Sigmoid colon (tissue), 7 donors: ENCODE results near the gene PTPRT. TPM values are rescaled to one million over a fixed set of nuclear protein-coding genes. Genes with fewer than 3 reads are reported as not detected.

Experiments
- DNase-seq: peaks from one replicate; pipeline ENCODE4 v3.0.0-alpha.2; 2019
- H3K27ac ChIP-seq, 4 donors: fragments of 200-600 bp; sonication (generic); one replicate each; pipeline ENCODE4 v1.5.1; 2016 to 2019; ENCODE audit warnings: mild to moderate bottlenecking in 1 of 4
- H3K27me3 ChIP-seq, 3 donors: fragments of 200-600 bp; sonication (generic); one replicate each; pipeline ENCODE4 v1.5.1; 2019; ENCODE audit warnings: mild to moderate bottlenecking in 1 of 3
- H3K36me3 ChIP-seq, 4 donors: fragments of 200-600 bp; sonication (generic); one replicate each; pipeline ENCODE4 v1.5.1; 2016 to 2019
- H3K4me1 ChIP-seq, 4 donors: fragments of 200-600 bp; sonication (generic); one replicate each; pipeline ENCODE4 v1.5.1; 2017 to 2019
- H3K4me3 ChIP-seq, 4 donors: fragments of 200-600 bp; sonication (generic); one replicate each; pipeline ENCODE4 v1.5.1; 2017 to 2019; ENCODE audit warnings: mild to moderate bottlenecking in 2 of 4, moderate library complexity in 1 of 4
- H3K9me3 ChIP-seq, 4 donors: fragments of 200-600 bp in 3 of 4; sonication (generic) in 3 of 4; one replicate each; pipeline versions ENCODE4 v1.5.1 to v1.6.1; 2013 to 2019
- CTCF ChIP-seq, 4 experiments: fragments of 450-650 bp in 3 of 4; fragments of 200-600 bp in 1 of 4; IDR thresholded peaks; one replicate each; pipeline ENCODE4 v1.5.1; 2016 to 2019; ENCODE audit warnings: antibody characterized with exemption in 4 of 4, mild to moderate bottlenecking in 3 of 4, moderate library complexity in 2 of 4
- EP300 ChIP-seq, 4 donors: sonication (generic); formaldehyde crosslinking; IDR thresholded peaks; one replicate each; pipeline ENCODE4 v1.6.1; 2017; ENCODE audit warnings: antibody characterized with exemption in 4 of 4
- POLR2A ChIP-seq, 2 donors: fragments of 450-650 bp; IDR thresholded peaks; one replicate each; pipeline ENCODE4 v1.6.1; 2016; ENCODE audit warnings: antibody characterized with exemption in 2 of 2, mild to moderate bottlenecking in 2 of 2, moderate library complexity in 2 of 2
- POLR2AphosphoS5 ChIP-seq, 4 donors: sonication (generic); formaldehyde crosslinking; IDR thresholded peaks; one replicate each; pipeline ENCODE4 v1.6.1; 2017; ENCODE audit warnings: antibody characterized with exemption in 4 of 4
- WGBS, 2 donors: extraction: QIAGEN DNeasy Blood & Tissue Kit; methylation state at CpG; one replicate each; pipeline ENCODE4 v1.1.7; 2013; 5-methylcytosine and 5-hydroxymethylcytosine counted together
- intact Hi-C: fragments of 100-400 bp; cut with DNase I; formaldehyde crosslinking; loops from one replicate; pipeline ENCODE4 v1.15.1; 2023
- polyA plus RNA-seq, 3 donors: library from polyadenylated mRNA; stranded (reverse); fragments of 200-250 nt; gene quantifications; one replicate each; pipeline ENCODE4 v1.2.3, GENCODE V29; 2013
- total RNA-seq, 4 donors: library from RNA; depleted of rRNA; stranded (reverse); fragments of >200 nt; gene quantifications; one replicate each; pipeline ENCODE4 v1.1.0, GENCODE V29; 2016
- donor health status: healthy with polysubstance abuse.
- donor health status: Bipolar disorder and iron deficiency.
- donor health status: healthy.

PTPRT gene
- total RNA-seq (under 1 TPM in 3 of 4 donors, not detected in 1; under 0.01 to 0.41 (median under 0.01) TPM), polyA plus RNA-seq (under 1 TPM in 1 of 3 donors, not detected in 2; 0.25 TPM)

GRCh38 chr20:43189554-43190331, at the start of gene PTPRT:
Gene PTPRT, minus strand, starts transcription at chr20:43189906. Its CDS starts 173 bp downstream, at chr20:43189733.
- Histone ChIP-seq H3K36me3 (no peaks in the 10 kb centered on the region), H3K27me3 (peaks cover 21 to 45% (median 44%) of the 10 kb centered on the region in 3 donors), H3K4me1 (peaks cover 0 to 23% (median 20%) of the 10 kb centered on the region in 4 donors), H3K9me3 (no peaks in the 10 kb centered on the region), H3K27ac (no peak within 1 kb of the TSS), H3K4me3 (peak within 1 kb of the TSS in 1 of 4 donors; percentile 10)
- intact Hi-C loops: loop anchor here (5.0 to 10.0 kb wide), 4 partner anchors 982 to 1452 kb away; no protein-coding TSS in a partner anchor
- no peak for DNase-seq
- WGBS, 2 donors: 2 to 5% methylated on average over 115 of the region's 115 CpGs
- TF ChIP-seq EP300 (IDR thresholded peaks at IDR 0.05): no peak
- no peak for TF ChIP-seq POLR2A (IDR thresholded peaks at IDR 0.05)
- no peak for TF ChIP-seq POLR2AphosphoS5 (IDR thresholded peaks at IDR 0.05)
- no peak for TF ChIP-seq CTCF (IDR thresholded peaks at IDR 0.05)

DNA sequence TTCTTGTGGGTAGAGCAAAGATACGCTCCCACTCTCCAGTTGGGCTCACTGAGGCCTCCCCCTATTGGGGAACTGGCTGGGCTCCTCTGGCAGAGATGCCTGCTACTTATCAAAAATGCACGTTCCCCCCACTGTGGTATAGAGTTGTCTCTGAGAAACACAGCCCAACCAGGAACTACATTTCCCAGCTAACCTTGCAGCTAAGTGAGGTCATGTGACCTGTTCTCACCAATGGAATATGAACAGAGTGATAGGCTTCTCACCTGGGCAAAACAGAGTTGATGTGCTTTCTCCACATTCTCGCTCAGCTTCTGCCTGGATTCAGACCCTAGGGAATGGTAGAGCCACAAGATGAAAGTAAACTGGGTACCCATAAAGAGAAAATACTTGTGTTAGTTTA, 49.1 kb upstream of the PTPRT start:
- Histone ChIP-seq H3K4me3 (no peak overlapping the region), H3K36me3 (no peaks in the 10 kb centered on the region), H3K27ac (no peak overlapping the region), H3K27me3 (peaks cover 0 to 6% (median 0%) of the 10 kb centered on the region in 3 donors), H3K4me1 (no peaks in the 10 kb centered on the region), H3K9me3 (peaks cover 0 to 5% (median 1%) of the 10 kb centered on the region in 4 donors)
- intact Hi-C loops: no loop called here
- 63 to 82% methylated on average over 3 of the region's 3 CpGs for WGBS, 2 donors
- DNase-seq: no peak
- TF ChIP-seq CTCF (IDR thresholded peaks at IDR 0.05) (no peak), POLR2AphosphoS5 (IDR thresholded peaks at IDR 0.05) (no peak), POLR2A (IDR thresholded peaks at IDR 0.05) (no peak), EP300 (IDR thresholded peaks at IDR 0.05) (no peak)

- 26 to 48% methylated on average over 5 of the region's 5 CpGs for WGBS, 2 donors
- Histone ChIP-seq H3K27ac (no peak overlapping the region), H3K27me3 (peaks cover 0 to 6% (median 0%) of the 10 kb centered on the region in 3 donors), H3K4me3 (no peak overlapping the region), H3K4me1 (no peaks in the 10 kb centered on the region), H3K9me3 (peaks cover 0 to 5% (median 1%) of the 10 kb centered on the region in 4 donors), H3K36me3 (no peaks in the 10 kb centered on the region)
- DNase-seq: no peak
- intact Hi-C loops: no loop called here
- TF ChIP-seq EP300 (IDR thresholded peaks at IDR 0.05) (no peak), CTCF (IDR thresholded peaks at IDR 0.05) (no peak), POLR2A (IDR thresholded peaks at IDR 0.05) (no peak), POLR2AphosphoS5 (IDR thresholded peaks at IDR 0.05) (no peak)
Observed at GRCh38 chr20:43238266-43238665, 48.6 kb upstream of the PTPRT start.

GRCh38 chr20:43237651-43238168, 48.0 kb upstream of the PTPRT start:
- no peak overlapping the region for H3K4me3 ChIP-seq
- H3K27ac ChIP-seq: no peak overlapping the region
- intact Hi-C loops: no loop called here
- no peak for TF ChIP-seq EP300 (IDR thresholded peaks at IDR 0.05)
- TF ChIP-seq POLR2A (IDR thresholded peaks at IDR 0.05): no peak
- TF ChIP-seq CTCF (IDR thresholded peaks at IDR 0.05): no peak
- TF ChIP-seq POLR2AphosphoS5 (IDR thresholded peaks at IDR 0.05): no peak
- H3K27me3 ChIP-seq: peaks cover 0 to 6% (median 0%) of the 10 kb centered on the region in 3 donors
- WGBS, 2 donors: 74 to 82% methylated on average over 4 of the region's 4 CpGs
- no peaks in the 10 kb centered on the region for H3K4me1 ChIP-seq
- DNase-seq: no peak
- no peaks in the 10 kb centered on the region for H3K36me3 ChIP-seq
- peaks cover 0 to 5% (median 1%) of the 10 kb centered on the region in 4 donors for H3K9me3 ChIP-seq
